GM12878 (cell line): ENCODE measurements around the gene ADAMTSL1.

Source experiments
- EP300 ChIP-seq, 2 experiments: fragments of 150-350 bp in 1 of 2; IDR thresholded peaks; 2 replicates each; pipeline ENCODE4 v1.6.1; 2011 to 2012; ENCODE audit warnings: low read depth in 2 of 2, low read length in 2 of 2, borderline replicate concordance in 1 of 2, improper control_type of control experiment in 1 of 2, inconsistent platforms in 1 of 2; ENCODE audit not compliant: control insufficient read depth in 1 of 2
- EZH2 ChIP-seq: IDR thresholded peaks from 2 replicates; pipeline ENCODE4 v1.6.1; 2012; ENCODE audit warnings: low read depth, mild to moderate bottlenecking, control low read depth, inconsistent platforms, low read length, borderline replicate concordance; ENCODE audit not compliant: control insufficient read depth
- KAT2A ChIP-seq: conservative IDR thresholded peaks from 2 replicates; pipeline ENCODE4 v1.6.1; 2011; ENCODE audit warnings: low read depth, low read length; ENCODE audit not compliant: control insufficient read depth
- MXI1 ChIP-seq: fragments of 150-350 bp; IDR thresholded peaks from 2 replicates; pipeline ENCODE4 v1.6.1; 2011; ENCODE audit warnings: low read depth, mild to moderate bottlenecking, inconsistent platforms, low read length, improper control_type of control experiment
- POLR2A ChIP-seq: IDR thresholded peaks from 2 replicates; pipeline ENCODE4 v1.6.1; 2011; ENCODE audit warnings: low read depth, mild to moderate bottlenecking, low read length
- SKIL ChIP-seq: fragments of 450-650 bp; IDR thresholded peaks from 2 replicates; pipeline ENCODE4 v1.6.1; 2017; ENCODE audit warnings: mild to moderate bottlenecking, low read depth, inconsistent platforms; ENCODE audit not compliant: poor library complexity, severe bottlenecking
- SMC3 ChIP-seq: IDR thresholded peaks from 2 replicates; pipeline ENCODE4 v1.6.1; 2011; ENCODE audit warnings: low read length, improper control_type of control experiment, borderline replicate concordance
- SREBF2 ChIP-seq: IDR thresholded peaks from 2 replicates; pipeline ENCODE4 v1.6.1; 2012; ENCODE audit warnings: mild to moderate bottlenecking, low read length
- TARDBP ChIP-seq: IDR thresholded peaks from 2 replicates; pipeline ENCODE4 v1.6.1; 2016; ENCODE audit warnings: borderline replicate concordance
- TCF3 ChIP-seq: IDR thresholded peaks from 2 replicates; pipeline ENCODE4 v1.6.1; 2012; ENCODE audit warnings: low read depth, mild to moderate bottlenecking, low read length, borderline replicate concordance; ENCODE audit not compliant: insufficient read depth
- YY1 ChIP-seq: IDR thresholded peaks from 2 replicates; pipeline ENCODE4 v1.6.1; 2011; ENCODE audit warnings: low read depth, mild to moderate bottlenecking, low read length
- ZNF274 ChIP-seq: IDR thresholded peaks from one replicate; pipeline ENCODE4 v1.8.0; 2011; ENCODE audit not compliant: insufficient read length, insufficient read depth
- TF ChIP-seq, protein P1 (sequence below), 3 experiments: IDR thresholded peaks in 2 of 3; conservative IDR thresholded peaks in 1 of 3; 2 replicates each; pipeline ENCODE4 v1.5.1; 2011; ENCODE audit warnings: low read depth in 3 of 3, low read length in 3 of 3, mild to moderate bottlenecking in 3 of 3, control low read depth in 2 of 3, moderate library complexity in 2 of 3, inconsistent platforms in 1 of 3, mixed read lengths in 1 of 3; ENCODE audit not compliant: control insufficient read depth in 2 of 3, insufficient read depth in 1 of 3; ENCODE audit errors: extremely low read depth in 1 of 3
- TF ChIP-seq, protein P2 (sequence below): fragments of 450-650 bp; formaldehyde crosslinking; IDR thresholded peaks from 2 replicates; pipeline ENCODE4 v1.5.0; 2022; ENCODE audit warnings: mild to moderate bottlenecking, missing genetic modification characterization

- TF ChIP-seq, protein P1, sequence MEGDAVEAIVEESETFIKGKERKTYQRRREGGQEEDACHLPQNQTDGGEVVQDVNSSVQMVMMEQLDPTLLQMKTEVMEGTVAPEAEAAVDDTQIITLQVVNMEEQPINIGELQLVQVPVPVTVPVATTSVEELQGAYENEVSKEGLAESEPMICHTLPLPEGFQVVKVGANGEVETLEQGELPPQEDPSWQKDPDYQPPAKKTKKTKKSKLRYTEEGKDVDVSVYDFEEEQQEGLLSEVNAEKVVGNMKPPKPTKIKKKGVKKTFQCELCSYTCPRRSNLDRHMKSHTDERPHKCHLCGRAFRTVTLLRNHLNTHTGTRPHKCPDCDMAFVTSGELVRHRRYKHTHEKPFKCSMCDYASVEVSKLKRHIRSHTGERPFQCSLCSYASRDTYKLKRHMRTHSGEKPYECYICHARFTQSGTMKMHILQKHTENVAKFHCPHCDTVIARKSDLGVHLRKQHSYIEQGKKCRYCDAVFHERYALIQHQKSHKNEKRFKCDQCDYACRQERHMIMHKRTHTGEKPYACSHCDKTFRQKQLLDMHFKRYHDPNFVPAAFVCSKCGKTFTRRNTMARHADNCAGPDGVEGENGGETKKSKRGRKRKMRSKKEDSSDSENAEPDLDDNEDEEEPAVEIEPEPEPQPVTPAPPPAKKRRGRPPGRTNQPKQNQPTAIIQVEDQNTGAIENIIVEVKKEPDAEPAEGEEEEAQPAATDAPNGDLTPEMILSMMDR (IDR thresholded peaks at IDR 0.05 in 2 of 3, conservative IDR thresholded peaks at IDR 0.05 in 1 of 3; ENCODE audit: control insufficient read depth in 2 of 3, extremely low read depth in 1 of 3, insufficient read depth in 1 of 3, low read depth in 3 of 3, low read length in 3 of 3) = no peak
- no peak for TF ChIP-seq TCF3
- TF ChIP-seq EP300 (IDR thresholded peaks at IDR 0.05; ENCODE audit: borderline replicate concordance in 1 of 2, control insufficient read depth in 1 of 2, low read depth in 2 of 2, low read length in 2 of 2) = no peak
- no peak for TF ChIP-seq POLR2A
- TF ChIP-seq EZH2 = no peak
- TF ChIP-seq SREBF2 = no peak
- no peak for TF ChIP-seq TARDBP
- TF ChIP-seq ZNF274 = no peak
- no peak for TF ChIP-seq YY1
- no peak for TF ChIP-seq SMC3
- TF ChIP-seq SKIL = no peak
- TF ChIP-seq MXI1 = no peak
- TF ChIP-seq KAT2A = no peak
- TF ChIP-seq, protein P2, sequence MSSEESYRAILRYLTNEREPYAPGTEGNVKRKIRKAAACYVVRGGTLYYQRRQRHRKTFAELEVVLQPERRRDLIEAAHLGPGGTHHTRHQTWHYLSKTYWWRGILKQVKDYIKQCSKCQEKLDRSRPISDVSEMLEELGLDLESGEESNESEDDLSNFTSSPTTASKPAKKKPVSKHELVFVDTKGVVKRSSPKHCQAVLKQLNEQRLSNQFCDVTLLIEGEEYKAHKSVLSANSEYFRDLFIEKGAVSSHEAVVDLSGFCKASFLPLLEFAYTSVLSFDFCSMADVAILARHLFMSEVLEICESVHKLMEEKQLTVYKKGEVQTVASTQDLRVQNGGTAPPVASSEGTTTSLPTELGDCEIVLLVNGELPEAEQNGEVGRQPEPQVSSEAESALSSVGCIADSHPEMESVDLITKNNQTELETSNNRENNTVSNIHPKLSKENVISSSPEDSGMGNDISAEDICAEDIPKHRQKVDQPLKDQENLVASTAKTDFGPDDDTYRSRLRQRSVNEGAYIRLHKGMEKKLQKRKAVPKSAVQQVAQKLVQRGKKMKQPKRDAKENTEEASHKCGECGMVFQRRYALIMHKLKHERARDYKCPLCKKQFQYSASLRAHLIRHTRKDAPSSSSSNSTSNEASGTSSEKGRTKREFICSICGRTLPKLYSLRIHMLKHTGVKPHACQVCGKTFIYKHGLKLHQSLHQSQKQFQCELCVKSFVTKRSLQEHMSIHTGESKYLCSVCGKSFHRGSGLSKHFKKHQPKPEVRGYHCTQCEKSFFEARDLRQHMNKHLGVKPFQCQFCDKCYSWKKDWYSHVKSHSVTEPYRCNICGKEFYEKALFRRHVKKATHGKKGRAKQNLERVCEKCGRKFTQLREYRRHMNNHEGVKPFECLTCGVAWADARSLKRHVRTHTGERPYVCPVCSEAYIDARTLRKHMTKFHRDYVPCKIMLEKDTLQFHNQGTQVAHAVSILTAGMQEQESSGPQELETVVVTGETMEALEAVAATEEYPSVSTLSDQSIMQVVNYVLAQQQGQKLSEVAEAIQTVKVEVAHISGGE (CRISPR knock-in tag) = no peak
These were observed 326.6 kb downstream of the ADAMTSL1 start for GRCh38 chr9:18800579-18800978.
